Ishikawa (cell line): ENCODE measurements around the gene PRPF6.

ENCODE experiments used
- CEBPB ChIP-seq: IDR thresholded peaks from 2 replicates; pipeline ENCODE4 v1.6.1; 2012
- CREB1 ChIP-seq: IDR thresholded peaks from 2 replicates; pipeline ENCODE4 v1.6.1; 2012; ENCODE audit warnings: low read depth
- EGR1 ChIP-seq: IDR thresholded peaks from 2 replicates; pipeline ENCODE4 v1.6.1; 2012
- EP300 ChIP-seq: IDR thresholded peaks from 2 replicates; pipeline ENCODE4 v1.6.1; 2012; ENCODE audit warnings: borderline replicate concordance
- FOXM1 ChIP-seq: IDR thresholded peaks from 2 replicates; pipeline ENCODE4 v1.6.1; 2012; ENCODE audit warnings: low read depth, borderline replicate concordance
- NFIC ChIP-seq: IDR thresholded peaks from 2 replicates; pipeline ENCODE4 v1.6.1; 2012
- RAD21 ChIP-seq: IDR thresholded peaks from 2 replicates; pipeline ENCODE4 v1.6.1; 2012; ENCODE audit warnings: low read depth
- TAF1 ChIP-seq: IDR thresholded peaks from 2 replicates; pipeline ENCODE4 v1.6.1; 2012; ENCODE audit warnings: low read depth, mild to moderate bottlenecking
- TCF12 ChIP-seq: IDR thresholded peaks from 2 replicates; pipeline ENCODE4 v1.6.1; 2012; ENCODE audit warnings: low read depth
- TEAD4 ChIP-seq: IDR thresholded peaks from 2 replicates; pipeline ENCODE4 v1.6.1; 2012
- YY1 ChIP-seq: IDR thresholded peaks from 2 replicates; pipeline ENCODE4 v1.6.1; 2012; ENCODE audit warnings: low read depth
- ZBTB7A ChIP-seq: IDR thresholded peaks from 2 replicates; pipeline ENCODE4 v1.6.1; 2012; ENCODE audit warnings: low read depth
- TF ChIP-seq, protein P1 (sequence below): IDR thresholded peaks from 2 replicates; pipeline ENCODE4 v1.6.1; 2012
- TF ChIP-seq, protein P2 (sequence below): IDR thresholded peaks from 2 replicates; pipeline ENCODE4 v1.6.1; 2012
- TF ChIP-seq, protein P3 (sequence below): IDR thresholded peaks from 2 replicates; pipeline ENCODE4 v1.6.1; 2012; ENCODE audit warnings: low read depth, mild to moderate bottlenecking

Gene PRPF6

GRCh38 chr20:63947638-63948456 lies 33.1 kb upstream of the PRPF6 start:
- no peak for TF ChIP-seq TAF1
- no peak for TF ChIP-seq TEAD4
- no peak for TF ChIP-seq TCF12
- TF ChIP-seq, protein P1, sequence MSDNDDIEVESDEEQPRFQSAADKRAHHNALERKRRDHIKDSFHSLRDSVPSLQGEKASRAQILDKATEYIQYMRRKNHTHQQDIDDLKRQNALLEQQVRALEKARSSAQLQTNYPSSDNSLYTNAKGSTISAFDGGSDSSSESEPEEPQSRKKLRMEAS = no peak
- TF ChIP-seq FOXM1 = no peak
- no peak for TF ChIP-seq EGR1
- TF ChIP-seq CREB1 = no peak
- TF ChIP-seq RAD21 = no peak
- TF ChIP-seq ZBTB7A = no peak
- TF ChIP-seq NFIC = no peak
- no peak for TF ChIP-seq CEBPB
- TF ChIP-seq EP300 = no peak
- TF ChIP-seq YY1 = no peak
- TF ChIP-seq, protein P2, sequence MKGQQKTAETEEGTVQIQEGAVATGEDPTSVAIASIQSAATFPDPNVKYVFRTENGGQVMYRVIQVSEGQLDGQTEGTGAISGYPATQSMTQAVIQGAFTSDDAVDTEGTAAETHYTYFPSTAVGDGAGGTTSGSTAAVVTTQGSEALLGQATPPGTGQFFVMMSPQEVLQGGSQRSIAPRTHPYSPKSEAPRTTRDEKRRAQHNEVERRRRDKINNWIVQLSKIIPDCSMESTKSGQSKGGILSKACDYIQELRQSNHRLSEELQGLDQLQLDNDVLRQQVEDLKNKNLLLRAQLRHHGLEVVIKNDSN = no peak
- TF ChIP-seq, protein P3, sequence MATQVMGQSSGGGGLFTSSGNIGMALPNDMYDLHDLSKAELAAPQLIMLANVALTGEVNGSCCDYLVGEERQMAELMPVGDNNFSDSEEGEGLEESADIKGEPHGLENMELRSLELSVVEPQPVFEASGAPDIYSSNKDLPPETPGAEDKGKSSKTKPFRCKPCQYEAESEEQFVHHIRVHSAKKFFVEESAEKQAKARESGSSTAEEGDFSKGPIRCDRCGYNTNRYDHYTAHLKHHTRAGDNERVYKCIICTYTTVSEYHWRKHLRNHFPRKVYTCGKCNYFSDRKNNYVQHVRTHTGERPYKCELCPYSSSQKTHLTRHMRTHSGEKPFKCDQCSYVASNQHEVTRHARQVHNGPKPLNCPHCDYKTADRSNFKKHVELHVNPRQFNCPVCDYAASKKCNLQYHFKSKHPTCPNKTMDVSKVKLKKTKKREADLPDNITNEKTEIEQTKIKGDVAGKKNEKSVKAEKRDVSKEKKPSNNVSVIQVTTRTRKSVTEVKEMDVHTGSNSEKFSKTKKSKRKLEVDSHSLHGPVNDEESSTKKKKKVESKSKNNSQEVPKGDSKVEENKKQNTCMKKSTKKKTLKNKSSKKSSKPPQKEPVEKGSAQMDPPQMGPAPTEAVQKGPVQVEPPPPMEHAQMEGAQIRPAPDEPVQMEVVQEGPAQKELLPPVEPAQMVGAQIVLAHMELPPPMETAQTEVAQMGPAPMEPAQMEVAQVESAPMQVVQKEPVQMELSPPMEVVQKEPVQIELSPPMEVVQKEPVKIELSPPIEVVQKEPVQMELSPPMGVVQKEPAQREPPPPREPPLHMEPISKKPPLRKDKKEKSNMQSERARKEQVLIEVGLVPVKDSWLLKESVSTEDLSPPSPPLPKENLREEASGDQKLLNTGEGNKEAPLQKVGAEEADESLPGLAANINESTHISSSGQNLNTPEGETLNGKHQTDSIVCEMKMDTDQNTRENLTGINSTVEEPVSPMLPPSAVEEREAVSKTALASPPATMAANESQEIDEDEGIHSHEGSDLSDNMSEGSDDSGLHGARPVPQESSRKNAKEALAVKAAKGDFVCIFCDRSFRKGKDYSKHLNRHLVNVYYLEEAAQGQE = no peak

DNA sequence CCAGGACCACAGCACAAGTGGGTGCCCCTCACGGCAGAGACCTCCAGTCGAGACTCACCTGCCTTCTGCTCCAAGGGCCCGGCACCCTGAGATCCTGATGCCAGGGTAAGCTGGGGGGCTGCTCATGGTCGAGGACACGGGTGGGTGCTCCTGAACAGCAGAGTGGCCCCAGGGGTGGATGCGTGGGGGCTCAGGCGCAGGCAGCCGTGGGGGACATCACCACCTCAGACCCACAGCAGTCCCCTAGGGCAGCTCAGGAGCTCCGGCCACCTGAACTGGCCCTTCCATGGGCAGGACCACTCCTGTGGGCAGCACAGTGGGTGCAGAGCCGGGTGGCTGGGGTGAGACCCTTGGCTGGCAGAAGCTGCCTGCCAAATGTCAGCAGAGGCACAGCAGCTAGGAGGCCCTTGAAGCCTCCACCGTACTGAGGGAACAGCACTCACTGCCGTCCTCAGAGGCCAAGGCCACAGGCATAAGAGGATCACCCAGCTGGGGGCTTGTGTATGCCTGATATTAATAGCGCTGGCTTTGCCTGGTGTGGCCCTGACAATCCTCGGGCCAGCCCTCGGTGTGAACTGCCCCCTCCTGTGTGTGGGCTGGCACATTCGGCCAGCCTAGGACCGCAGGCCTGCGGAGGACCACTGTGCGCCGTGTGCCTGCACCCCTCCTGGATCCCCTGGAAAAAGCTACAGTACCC lies 30.1 kb upstream of the PRPF6 start:
- TF ChIP-seq TAF1 = no peak
- no peak for TF ChIP-seq ZBTB7A
- no peak for TF ChIP-seq NFIC
- TF ChIP-seq TCF12 = no peak
- TF ChIP-seq, protein P3 = no peak
- TF ChIP-seq, protein P1 = no peak
- no peak for TF ChIP-seq YY1
- TF ChIP-seq CEBPB = no peak
- no peak for TF ChIP-seq FOXM1
- no peak for TF ChIP-seq EGR1
- no peak for TF ChIP-seq TEAD4
- no peak for TF ChIP-seq EP300
- TF ChIP-seq CREB1 = no peak
- TF ChIP-seq RAD21 = no peak
- TF ChIP-seq, protein P2 = no peak

DNA sequence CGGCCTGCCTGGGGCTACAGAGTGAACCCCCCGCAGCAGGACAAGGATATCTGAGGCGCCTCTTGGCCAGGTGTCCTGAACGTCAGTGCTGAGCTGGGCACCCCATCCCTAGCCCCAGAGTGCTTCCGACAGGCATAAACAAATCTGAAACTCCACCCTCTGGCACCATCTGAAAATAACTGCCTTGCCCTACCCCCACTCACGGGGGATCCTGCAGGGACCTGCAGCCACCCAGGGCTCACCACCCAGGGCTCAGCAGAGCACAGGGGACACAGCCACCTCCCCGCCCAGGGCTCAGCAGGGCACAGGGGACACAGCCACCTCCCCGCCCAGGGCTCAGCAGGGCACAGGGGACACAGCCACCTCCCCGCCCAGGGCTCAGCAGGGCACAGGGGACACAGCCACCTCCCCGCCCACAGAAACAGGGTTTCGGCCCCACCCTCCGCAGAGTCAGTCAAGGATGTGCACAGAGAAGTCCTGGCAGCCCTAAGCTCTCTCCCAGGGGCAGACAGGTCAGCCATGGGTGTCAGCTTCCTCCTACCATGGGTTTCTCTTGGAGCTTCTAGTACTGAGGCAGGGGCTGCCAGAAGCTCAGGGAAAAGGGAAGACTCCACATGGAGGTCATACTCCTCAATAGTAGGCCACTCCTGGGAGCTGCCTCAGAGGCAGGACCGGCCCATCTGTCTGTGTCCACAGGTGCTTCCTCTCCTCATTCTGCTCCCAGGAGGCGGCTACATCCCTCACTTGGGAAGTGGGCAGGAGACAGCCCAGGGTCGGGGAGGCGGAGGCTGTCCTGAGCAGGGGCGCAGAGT lies 29.3 kb upstream of the PRPF6 start:
- TF ChIP-seq TCF12 = no peak
- TF ChIP-seq, protein P2 = no peak

DNA sequence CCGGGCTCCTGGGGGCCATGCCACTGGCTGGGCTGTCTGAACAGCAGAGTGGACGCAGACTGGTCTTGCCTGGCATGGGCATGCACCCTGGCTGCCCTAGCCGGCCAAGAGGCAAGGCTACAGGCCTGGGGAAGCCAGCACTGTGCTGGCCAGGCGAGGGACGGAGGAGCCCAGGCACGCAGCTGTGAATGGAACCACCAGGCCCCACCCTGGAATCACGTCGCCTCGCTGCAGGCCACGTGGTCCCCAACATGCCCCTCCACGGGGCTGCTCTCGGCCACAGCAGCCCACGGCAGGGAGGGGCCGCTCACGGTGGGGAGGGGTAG lies 28.8 kb upstream of the PRPF6 start:
- TF ChIP-seq RAD21 (no peak), CREB1 (no peak), ZBTB7A (no peak), TCF12 (no peak), CEBPB (no peak), TAF1 (no peak), NFIC (no peak), FOXM1 (no peak), EP300 (no peak), TEAD4 (no peak), YY1 (no peak)
- TF ChIP-seq, protein P1 = no peak
- TF ChIP-seq, protein P2 = no peak
- TF ChIP-seq, protein P3 = no peak
